Neural cell (in vitro differentiated cells): ENCODE results near the gene UQCRHL. TPM values are rescaled to one million over a fixed set of nuclear protein-coding genes. Genes with fewer than 3 reads are reported as not detected.
A peak's percentile ranks its signal among the peaks of the same experiment; 100 is the strongest.
"Not testable (repeated sequence)": the region's sequence is repeated elsewhere in the genome, so short reads cannot be mapped to it uniquely, and the experiment has no call there.

Experiments used
- H2AFZ ChIP-seq: fragments of 200-600, 300-800 bp; sonication (generic), shearing (Covaris generic); 2 replicates; pipeline ENCODE4 v1.6.0; 2014; ENCODE audit warnings: low read depth, mild to moderate bottlenecking, antibody characterized with exemption, low read length, moderate library complexity
- H3F3A ChIP-seq: fragments of 200-600 bp; shearing (Covaris generic); 2 replicates; pipeline ENCODE4 v1.6.1; 2016; ENCODE audit warnings: mild to moderate bottlenecking, moderate library complexity, mixed read lengths, antibody characterized with exemption, low read length; ENCODE audit not compliant: insufficient read depth, poor library complexity, severe bottlenecking
- H3K27ac ChIP-seq: fragments of 200-600, 300-800 bp; sonication (generic), shearing (Covaris generic); 2 replicates; pipeline ENCODE4 v1.5.1; 2014; ENCODE audit warnings: mild to moderate bottlenecking, low read length, moderate library complexity
- H3K27me3 ChIP-seq: fragments of 300-800, 200-600 bp; sonication (generic), shearing (Covaris generic); 2 replicates; pipeline ENCODE4 v1.6.0; 2014; ENCODE audit warnings: mild to moderate bottlenecking, low read depth, low read length, moderate library complexity; ENCODE audit not compliant: insufficient read depth
- H3K36me3 ChIP-seq: fragments of 300-800, 200-600 bp; sonication (generic), shearing (Covaris generic); 2 replicates; pipeline ENCODE4 v1.5.1; 2014; ENCODE audit warnings: mild to moderate bottlenecking, antibody characterized with exemption, low read length, moderate library complexity; ENCODE audit not compliant: insufficient read depth
- H3K4me2 ChIP-seq: fragments of 300-800, 200-600 bp; sonication (generic), shearing (Covaris generic); 2 replicates; pipeline ENCODE4 v1.6.0; 2014; ENCODE audit warnings: mild to moderate bottlenecking, low read length
- H3K4me3 ChIP-seq: fragments of 300-800, 200-600 bp; sonication (generic), shearing (Covaris generic); 2 replicates; pipeline ENCODE4 v1.5.1; 2014; ENCODE audit warnings: mild to moderate bottlenecking, low read length, moderate library complexity
- H3K79me2 ChIP-seq: fragments of 200-600 bp; shearing (Covaris generic); replicated peaks from 2 replicates; pipeline ENCODE4 v1.6.0; 2014; ENCODE audit warnings: mild to moderate bottlenecking, low read length, moderate library complexity; ENCODE audit not compliant: insufficient read depth
- H3K9ac ChIP-seq: fragments of 300-800, 200-600 bp; sonication (generic), shearing (Covaris generic); 2 replicates; pipeline ENCODE4 v1.6.1; 2016; ENCODE audit warnings: mild to moderate bottlenecking, low read length, mixed read lengths
- H3K9me2 ChIP-seq: fragments of 200-600 bp; shearing (Covaris generic); 2 replicates; pipeline ENCODE4 v1.6.1; 2016; ENCODE audit warnings: mild to moderate bottlenecking, low read length, mixed read lengths; ENCODE audit not compliant: insufficient read depth
- H3K9me3 ChIP-seq: fragments of 200-600, 300-800 bp; sonication (generic), shearing (Covaris generic); 2 replicates; pipeline ENCODE4 v1.6.1; 2016; ENCODE audit warnings: mild to moderate bottlenecking, mixed run types, low read length, moderate library complexity, mixed read lengths
- H4K20me1 ChIP-seq: fragments of 200-600 bp; shearing (Covaris generic); 2 replicates; pipeline ENCODE4 v1.6.1; 2016; ENCODE audit warnings: mild to moderate bottlenecking, mixed run types; ENCODE audit not compliant: insufficient read depth
- CTCF ChIP-seq: fragments of 450-650 bp; IDR thresholded peaks from 2 replicates; pipeline ENCODE4 v1.5.1; 2014; ENCODE audit warnings: antibody characterized with exemption, mild to moderate bottlenecking, moderate library complexity; ENCODE audit not compliant: poor library complexity, severe bottlenecking
- EP300 ChIP-seq: fragments of 450-650 bp; conservative IDR thresholded peaks from 2 replicates; pipeline ENCODE4 v1.6.1; 2014; ENCODE audit warnings: antibody characterized with exemption, mild to moderate bottlenecking, moderate library complexity; ENCODE audit not compliant: poor library complexity, severe bottlenecking
- EZH2 ChIP-seq: fragments of 200-600, 300-800 bp; shearing (Covaris generic), sonication (generic); IDR thresholded peaks from 2 replicates; pipeline ENCODE4 v1.6.1; 2014; ENCODE audit warnings: antibody characterized with exemption, low read length, borderline replicate concordance, mild to moderate bottlenecking; ENCODE audit not compliant: insufficient read depth, poor library complexity, severe bottlenecking
- MXI1 ChIP-seq: fragments of 450-650 bp; conservative IDR thresholded peaks from 2 replicates; pipeline ENCODE4 v1.6.1; 2014; ENCODE audit warnings: antibody characterized with exemption, mild to moderate bottlenecking; ENCODE audit not compliant: poor library complexity, severe bottlenecking
- POLR2AphosphoS5 ChIP-seq: IDR thresholded peaks from 2 replicates; pipeline ENCODE4 v1.6.1; 2012
- RAD21 ChIP-seq: fragments of 450-650 bp; conservative IDR thresholded peaks from 2 replicates; pipeline ENCODE4 v1.6.1; 2014; ENCODE audit warnings: antibody characterized with exemption, mild to moderate bottlenecking, moderate library complexity
- REST ChIP-seq: IDR thresholded peaks from 2 replicates; pipeline ENCODE4 v1.6.1; 2012; ENCODE audit warnings: borderline replicate concordance
- SMC3 ChIP-seq: fragments of 450-650 bp; conservative IDR thresholded peaks from 2 replicates; pipeline ENCODE4 v1.6.1; 2014; ENCODE audit warnings: antibody characterized with exemption, mild to moderate bottlenecking, moderate library complexity; ENCODE audit not compliant: poor library complexity
- TAF1 ChIP-seq: IDR thresholded peaks from 2 replicates; pipeline ENCODE4 v1.6.1; 2012; ENCODE audit warnings: low read depth
- polyA plus RNA-seq: library from polyadenylated mRNA; depleted of rRNA; stranded (reverse); fragments of >200 nt; gene quantifications from 2 replicates; pipeline ENCODE4 v1.2.3, GENCODE V29; 2014

The UQCRHL gene
- polyA plus RNA-seq, 1 donor from 2014 or later = 6.1 TPM

- H2AFZ ChIP-seq = no peak overlapping the region
- TF ChIP-seq TAF1 (no peak), MXI1 (no peak), REST (no peak), CTCF (no peak), RAD21 (no peak), POLR2AphosphoS5 (no peak), EP300 (no peak), SMC3 (no peak), EZH2 (no peak)
- H3K4me3 ChIP-seq = peak overlapping the region; percentile 80
- H4K20me1 ChIP-seq = no peaks in the 10 kb centered on the region
- H3K79me2 ChIP-seq = peaks cover 21% of the 10 kb centered on the region
- H3K9me2 ChIP-seq = no peaks in the 10 kb centered on the region
- no peaks in the 10 kb centered on the region for H3K27me3 ChIP-seq
- H3K9me3 ChIP-seq = no peaks in the 10 kb centered on the region
- H3F3A ChIP-seq = no peaks in the 10 kb centered on the region
- peak overlapping the region; percentile 100 for H3K9ac ChIP-seq
- H3K27ac ChIP-seq = peak overlapping the region; percentile 100
- H3K4me2 ChIP-seq = peak overlapping the region; percentile 95
- H3K36me3 ChIP-seq = no peaks in the 10 kb centered on the region
Observed at GRCh38 chr1:15833069-15833679, 25.7 kb upstream of the UQCRHL start.

- H3K9me3 ChIP-seq = no peaks in the 10 kb centered on the region
- H3K27ac ChIP-seq = no peak overlapping the region
- H3K79me2 ChIP-seq = peaks cover 21% of the 10 kb centered on the region
- no peaks in the 10 kb centered on the region for H3K36me3 ChIP-seq
- H3K4me2 ChIP-seq = no peak overlapping the region
- no peaks in the 10 kb centered on the region for H4K20me1 ChIP-seq
- H3F3A ChIP-seq = no peaks in the 10 kb centered on the region
- H3K27me3 ChIP-seq = no peaks in the 10 kb centered on the region
- H2AFZ ChIP-seq = no peak overlapping the region
- no peaks in the 10 kb centered on the region for H3K9me2 ChIP-seq
- no peak for TF ChIP-seq RAD21
- no peak overlapping the region for H3K4me3 ChIP-seq
- no peak overlapping the region for H3K9ac ChIP-seq
Observed at GRCh38 chr1:15830258-15830657, 22.8 kb upstream of the UQCRHL start.

GRCh38 chr1:15828931-15829330, 21.5 kb upstream of the UQCRHL start:
- H3K9ac ChIP-seq, H3K27me3 ChIP-seq, H4K20me1 ChIP-seq: not testable (repeated sequence)

GRCh38 chr1:15827567-15827966, 20.1 kb upstream of the UQCRHL start:
- not testable (repeated sequence) for H3K9me3 ChIP-seq, H3F3A ChIP-seq, H3K9me2 ChIP-seq, H3K27ac ChIP-seq, H3K9ac ChIP-seq, H3K36me3 ChIP-seq, H4K20me1 ChIP-seq, H3K4me2 ChIP-seq, H3K4me3 ChIP-seq, H3K27me3 ChIP-seq, H2AFZ ChIP-seq, H3K79me2 ChIP-seq

More at GRCh38 chr1:15828931-15829330, 21.5 kb upstream of the UQCRHL start:
- not testable (repeated sequence) for H3K36me3 ChIP-seq, H3K9me3 ChIP-seq, H2AFZ ChIP-seq, H3F3A ChIP-seq, H3K4me3 ChIP-seq, H3K9me2 ChIP-seq, H3K4me2 ChIP-seq, H3K27ac ChIP-seq
- peaks cover 20% of the 10 kb centered on the region for H3K79me2 ChIP-seq
